ENCODE data around the gene DDX10.

DNA sequence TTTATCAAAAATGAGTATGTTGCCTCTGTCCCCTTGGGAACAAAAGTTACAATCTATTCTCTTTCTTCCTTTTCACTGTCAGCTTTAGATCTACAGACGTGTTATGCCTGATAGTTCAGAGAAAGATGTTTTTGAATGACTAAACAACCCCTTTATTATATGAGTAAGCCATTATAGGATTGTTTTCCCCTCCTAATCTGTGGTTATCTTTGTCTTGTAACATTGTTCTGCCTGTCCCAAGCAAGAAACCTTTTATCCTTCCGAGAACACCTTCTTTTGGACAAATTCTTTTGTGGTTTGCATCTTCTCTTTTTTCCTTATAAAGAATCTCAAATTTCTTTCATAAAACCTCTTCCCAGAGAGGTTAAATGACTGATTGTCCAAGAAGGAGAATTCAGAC is 208.4 kb downstream of the DDX10 start:
- TF ChIP-seq POLR2A (IDR thresholded peaks at IDR 0.05) (no peak), CTCF (IDR thresholded peaks at IDR 0.05) (no peak)

All from adrenal gland (tissue), 5 donors.